ENCODE data around the gene INS.
"Not testable (repeated sequence)": the region's sequence is repeated elsewhere in the genome, so short reads cannot be mapped to it uniquely, and the experiment has no call there.

The INS gene

GRCh38 chr11:2129699-2130366 lies 31.2 kb downstream of the INS start:
- DNase-seq = no peak

GRCh38 chr11:2129308-2129698 lies 31.7 kb downstream of the INS start:
- DNase-seq = no peak

- DNase-seq = no peak
Observed at GRCh38 chr11:2128511-2129307, 32.3 kb downstream of the INS start.

DNA sequence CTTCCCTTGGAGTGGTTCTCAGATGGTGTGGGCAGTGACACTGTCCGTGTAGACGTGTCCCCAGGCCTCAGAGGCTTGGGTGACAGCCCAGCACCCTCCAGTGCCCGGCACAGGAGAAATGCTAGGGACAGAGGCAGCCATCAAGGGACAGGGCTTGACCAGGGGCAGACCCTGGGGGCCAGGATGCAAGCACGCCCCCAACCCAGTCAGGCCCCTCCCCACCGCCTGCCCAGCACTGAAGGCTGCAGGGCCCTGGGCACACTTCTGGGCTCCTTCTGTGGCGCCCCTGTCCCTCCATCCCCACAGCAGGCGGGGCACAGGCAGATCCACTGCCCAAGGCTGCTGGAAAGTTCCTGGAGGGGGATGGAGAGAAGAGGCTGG lies 32.9 kb downstream of the INS start:
- no peak for DNase-seq

GRCh38 chr11:2127482-2128129 lies 33.4 kb downstream of the INS start:
- no peak for DNase-seq

- no peak for DNase-seq
Observed at GRCh38 chr11:2126520-2127085, 34.4 kb downstream of the INS start.

GRCh38 chr11:2124736-2125484 lies 36.1 kb downstream of the INS start:
- DNase-seq = not testable (repeated sequence)

- DNase-seq = no peak
Observed at GRCh38 chr11:2123628-2123960, 37.4 kb downstream of the INS start.

GRCh38 chr11:2122907-2123627 lies 37.9 kb downstream of the INS start:
- DNase-seq = no peak

GRCh38 chr11:2122222-2122906 lies 38.6 kb downstream of the INS start:
- DNase-seq = no peak

DNA sequence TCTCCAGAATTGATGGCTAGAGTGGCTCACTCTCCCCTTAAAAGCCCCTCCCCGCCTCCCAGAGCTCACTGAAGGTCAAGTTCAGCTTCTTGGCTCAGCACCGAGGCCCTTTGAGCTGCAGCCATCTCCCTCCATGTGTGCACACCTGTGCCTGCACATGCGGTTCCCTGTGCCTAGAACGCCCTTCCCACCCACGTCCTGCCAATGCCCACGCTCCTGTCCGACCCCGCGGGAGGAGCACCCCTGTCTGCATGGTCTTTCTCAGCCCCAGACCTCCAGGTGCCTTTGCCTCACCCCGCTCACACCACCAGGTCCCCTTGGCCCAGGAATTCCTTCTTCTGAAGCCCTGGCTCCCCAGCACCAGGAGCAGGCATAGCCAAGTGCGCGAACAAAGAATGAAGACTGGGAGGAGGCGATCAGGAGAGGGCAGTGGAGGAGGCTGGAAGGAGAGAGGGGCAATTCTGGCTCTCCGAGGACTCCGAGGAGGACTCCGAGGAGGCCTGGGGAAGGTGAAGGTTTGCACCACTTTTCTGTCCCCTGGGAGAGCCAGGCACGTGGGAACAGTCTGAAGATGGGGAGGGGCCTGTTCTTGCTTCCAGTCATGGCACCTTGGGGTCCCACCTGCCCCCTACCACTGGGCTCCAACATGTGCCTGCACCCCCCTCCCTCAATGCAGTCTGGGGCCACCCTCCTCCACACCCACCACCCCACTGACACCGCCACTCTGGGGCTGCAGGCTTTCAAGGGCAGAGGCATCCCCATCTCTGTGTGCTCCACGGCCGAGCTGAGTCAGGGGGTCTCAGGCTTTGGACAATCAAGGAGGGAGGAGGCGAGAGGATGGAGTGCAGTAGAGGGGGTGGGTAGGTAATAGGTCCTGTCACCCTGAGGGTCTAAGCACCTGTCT lies 39.5 kb downstream of the INS start:
- no peak for DNase-seq

DNA sequence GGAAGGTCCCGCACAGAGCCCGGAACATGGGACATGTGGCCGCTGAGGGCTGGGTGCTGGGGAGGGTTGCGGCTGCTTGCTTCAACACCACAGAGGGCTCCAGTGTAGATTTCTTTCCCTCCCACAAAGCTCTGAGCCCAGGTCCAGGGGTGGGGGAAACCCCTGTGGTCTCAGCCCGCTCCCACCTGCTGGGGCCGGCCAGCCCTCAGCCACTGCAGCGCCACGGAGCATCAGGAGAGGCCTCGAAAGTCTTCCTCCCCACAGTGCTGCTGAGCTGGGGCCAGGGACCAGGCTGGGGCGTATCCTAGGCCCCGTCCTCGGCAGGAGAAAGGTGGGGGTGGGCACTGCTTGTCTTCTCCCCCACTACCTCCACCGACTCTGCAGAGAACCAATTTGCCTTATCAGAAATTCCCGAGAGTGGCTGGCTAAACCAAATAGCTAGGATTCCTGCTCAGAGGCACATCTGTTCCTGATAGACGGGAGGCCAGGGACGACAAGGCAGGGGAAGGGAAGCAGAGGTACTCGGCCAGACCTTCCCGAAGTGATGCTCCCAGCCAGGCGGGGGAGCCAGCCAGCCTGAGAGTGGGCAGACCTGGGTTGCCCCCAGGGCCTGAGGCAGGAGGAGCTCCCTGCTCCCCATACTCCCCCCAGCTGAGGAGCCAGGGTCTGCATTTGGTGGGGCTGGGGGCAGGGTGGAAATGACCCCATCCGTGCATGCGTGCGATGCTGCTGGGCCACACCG lies 40.5 kb downstream of the INS start:
- DNase-seq = no peak

DNA sequence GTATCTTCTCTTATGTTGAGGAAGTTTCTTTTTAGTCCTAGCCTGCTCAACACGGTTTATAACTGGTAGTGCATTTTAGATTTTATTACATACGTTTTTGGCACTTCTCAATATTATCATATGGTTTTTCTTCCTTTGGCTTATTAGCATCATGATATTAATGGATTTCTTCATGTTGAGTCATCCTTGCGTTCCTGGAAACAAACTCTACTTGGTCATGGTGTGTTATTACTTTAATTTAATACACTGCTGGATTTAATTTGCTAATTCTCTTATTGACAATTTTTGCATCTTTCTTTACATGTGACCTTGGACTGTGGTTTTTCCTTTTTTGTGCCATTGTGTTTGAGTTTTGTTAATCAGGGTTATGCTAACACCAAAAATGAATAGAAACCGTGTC lies 42.3 kb downstream of the INS start:
- DNase-seq = no peak

DNA sequence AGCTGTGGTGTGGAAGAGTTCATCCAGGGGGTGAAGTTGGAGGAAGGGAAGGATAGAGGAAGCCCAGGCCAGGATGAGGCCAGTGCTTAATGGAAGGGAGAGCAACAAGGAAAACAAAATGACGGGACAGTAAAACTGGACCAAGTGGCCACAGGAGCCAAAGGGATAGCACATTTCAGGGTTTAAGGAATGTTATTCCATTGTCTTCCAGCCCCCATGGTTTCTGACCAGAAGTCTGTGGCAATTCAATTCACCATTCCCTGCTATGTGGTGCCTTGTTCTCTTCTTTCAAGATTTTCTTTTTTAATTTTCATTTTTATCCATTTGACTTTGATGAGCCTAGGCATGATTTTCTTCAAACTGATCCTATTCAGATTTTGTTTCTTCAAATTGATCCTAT lies 44.3 kb downstream of the INS start:
- DNase-seq = no peak

GRCh38 chr11:2115308-2115707 lies 45.7 kb downstream of the INS start:
- DNase-seq = no peak

- no peak for DNase-seq
Observed at GRCh38 chr11:2114430-2115241, 46.4 kb downstream of the INS start.

- no peak for DNase-seq
Observed at GRCh38 chr11:2113776-2114175, 47.2 kb downstream of the INS start.

- DNase-seq = no peak
Observed at GRCh38 chr11:2110521-2110920, 50.5 kb downstream of the INS start.
